Nephron (organoid): ENCODE measurements around the gene MFSD12.

Source experiments
- H3K27ac Mint-ChIP-seq, 3 experiments: 2 replicates each; pipeline ENCODE4 v1.8.0; 2020; ENCODE audit warnings: mixed read lengths in 3 of 3, mild to moderate bottlenecking in 2 of 3, moderate library complexity in 1 of 3
- H3K27me3 Mint-ChIP-seq: 2 replicates; pipeline ENCODE4 v1.8.0; 2021; ENCODE audit warnings: low read depth, mild to moderate bottlenecking, moderate library complexity, mixed read lengths
- H3K36me3 Mint-ChIP-seq: 2 replicates; pipeline ENCODE4 v1.8.0; 2020; ENCODE audit warnings: low read depth, mixed read lengths
- H3K4me1 Mint-ChIP-seq: 2 replicates; pipeline ENCODE4 v1.8.0; 2020; ENCODE audit warnings: mixed read lengths
- H3K4me3 Mint-ChIP-seq, 3 experiments: 2 replicates each; pipeline ENCODE4 v1.8.0; 2020; ENCODE audit warnings: mild to moderate bottlenecking in 3 of 3, mixed read lengths in 3 of 3, moderate library complexity in 2 of 3
- H3K9me3 Mint-ChIP-seq: 2 replicates; pipeline ENCODE4 v1.8.0; 2020; ENCODE audit warnings: mixed read lengths
- CTCF ChIP-seq, 3 experiments: fragments of 200-600 bp; sonication (generic); IDR thresholded peaks; one replicate each; pipeline ENCODE4 v1.5.0; 2021; ENCODE audit warnings: antibody characterized with exemption in 3 of 3; ENCODE audit not compliant: unreplicated experiment in 3 of 3

Gene MFSD12

GRCh38 chr19:3555653-3556422 is 1.5 kb downstream of the MFSD12 start:
- H3K9me3 Mint-ChIP-seq = no peaks in the 10 kb centered on the region
- no peaks in the 10 kb centered on the region for H3K36me3 Mint-ChIP-seq
- H3K4me1 Mint-ChIP-seq = peaks cover 25% of the 10 kb centered on the region
- H3K4me3 Mint-ChIP-seq = peak overlapping the region; percentile 96 to 99 (median 97)
- no peak for TF ChIP-seq CTCF (IDR thresholded peaks at IDR 0.05; ENCODE audit: unreplicated experiment in 3 of 3)
- no peak overlapping the region for H3K27ac Mint-ChIP-seq
- no peaks in the 10 kb centered on the region for H3K27me3 Mint-ChIP-seq

GRCh38 chr19:3554254-3555083 is 2.9 kb downstream of the MFSD12 start:
- Mint-ChIP-seq H3K4me1 (peaks cover 25% of the 10 kb centered on the region), H3K27ac (peak overlapping the region in 2 of 3 experiments; percentile 58 to 59), H3K36me3 (no peaks in the 10 kb centered on the region), H3K9me3 (no peaks in the 10 kb centered on the region), H3K27me3 (no peaks in the 10 kb centered on the region), H3K4me3 (peak overlapping the region; percentile 75 to 96 (median 81))
- no peak for TF ChIP-seq CTCF (IDR thresholded peaks at IDR 0.05; ENCODE audit: unreplicated experiment in 3 of 3)

GRCh38 chr19:3551792-3552095 is 5.6 kb downstream of the MFSD12 start:
- no peaks in the 10 kb centered on the region for H3K27me3 Mint-ChIP-seq
- H3K36me3 Mint-ChIP-seq = no peaks in the 10 kb centered on the region
- no peak overlapping the region for H3K4me3 Mint-ChIP-seq
- H3K27ac Mint-ChIP-seq = no peak overlapping the region
- no peaks in the 10 kb centered on the region for H3K9me3 Mint-ChIP-seq
- H3K4me1 Mint-ChIP-seq = peaks cover 19% of the 10 kb centered on the region
- no peak for TF ChIP-seq CTCF (IDR thresholded peaks at IDR 0.05; ENCODE audit: unreplicated experiment in 3 of 3)

- TF ChIP-seq CTCF (IDR thresholded peaks at IDR 0.05; ENCODE audit: unreplicated experiment in 3 of 3) = no peak
- Mint-ChIP-seq H3K36me3 (no peaks in the 10 kb centered on the region), H3K9me3 (no peaks in the 10 kb centered on the region), H3K27ac (no peak overlapping the region), H3K27me3 (no peaks in the 10 kb centered on the region), H3K4me1 (peaks cover 13% of the 10 kb centered on the region), H3K4me3 (no peak overlapping the region)
Measured at GRCh38 chr19:3550947-3551791, 6.2 kb downstream of the MFSD12 start.

- Mint-ChIP-seq H3K4me1 (peaks cover 5% of the 10 kb centered on the region), H3K4me3 (no peak overlapping the region)
Measured at GRCh38 chr19:3549816-3550215, 7.6 kb downstream of the MFSD12 start.

More at GRCh38 chr19:3549816-3550215, 7.6 kb downstream of the MFSD12 start:
- Mint-ChIP-seq H3K27ac (no peak overlapping the region), H3K27me3 (no peaks in the 10 kb centered on the region), H3K9me3 (no peaks in the 10 kb centered on the region), H3K36me3 (peaks cover 5% of the 10 kb centered on the region)
- no peak for TF ChIP-seq CTCF (IDR thresholded peaks at IDR 0.05; ENCODE audit: unreplicated experiment in 3 of 3)
